HCT116 (cell line): ENCODE data around the gene AIF1.

Source experiments
- CTCF ChIP-seq, 3 experiments: fragments of 200-600 bp in 1 of 3; sonication (generic) in 1 of 3; IDR thresholded peaks in 2 of 3; conservative IDR thresholded peaks in 1 of 3; 2 replicates each; pipeline ENCODE4 v1.5.1; 2012 to 2017; ENCODE audit warnings: low read depth in 2 of 3, low read length in 2 of 3, antibody characterized with exemption in 1 of 3, borderline replicate concordance in 1 of 3, control low read depth in 1 of 3, mild to moderate bottlenecking in 1 of 3, mixed read lengths in 1 of 3, mixed run types in 1 of 3, moderate library complexity in 1 of 3; ENCODE audit not compliant: insufficient read depth in 1 of 3
- EZH2 ChIP-seq: fragments of 200-600 bp; sonication (generic); IDR thresholded peaks from 2 replicates; pipeline ENCODE4 v1.6.1; 2017; ENCODE audit warnings: antibody characterized with exemption, mixed run types
- POLR2A ChIP-seq: IDR thresholded peaks from 2 replicates; pipeline ENCODE4 v1.7.0; 2011; ENCODE audit warnings: borderline replicate concordance; ENCODE audit not compliant: insufficient read depth, insufficient read length; ENCODE audit errors: extremely low read depth
- POLR2AphosphoS5 ChIP-seq: IDR thresholded peaks from 2 replicates; pipeline ENCODE4 v1.6.1; 2011; ENCODE audit warnings: mild to moderate bottlenecking, low read depth, low read length, moderate library complexity
- RAD21 ChIP-seq: IDR thresholded peaks from 2 replicates; pipeline ENCODE4 v1.6.1; 2012; ENCODE audit warnings: low read depth, mild to moderate bottlenecking
- SP1 ChIP-seq: IDR thresholded peaks from 2 replicates; pipeline ENCODE4 v1.6.1; 2012; ENCODE audit warnings: low read depth
- SRF ChIP-seq: IDR thresholded peaks from 2 replicates; pipeline ENCODE4 v1.6.1; 2012; ENCODE audit warnings: low read depth
- TCF7L2 ChIP-seq: IDR thresholded peaks from 2 replicates; pipeline ENCODE4 v1.7.0; 2011; ENCODE audit warnings: borderline replicate concordance, inconsistent platforms; ENCODE audit not compliant: insufficient read depth, insufficient read length; ENCODE audit errors: extremely low read depth
- TF ChIP-seq, protein P1 (sequence below): IDR thresholded peaks from 2 replicates; pipeline ENCODE4 v1.6.1; 2012

GRCh38 chr6:31626952-31627351, 11.9 kb downstream of the AIF1 start:
- TF ChIP-seq EZH2 (no peak), CTCF (IDR thresholded peaks at IDR 0.05 in 2 of 3, conservative IDR thresholded peaks at IDR 0.05 in 1 of 3; ENCODE audit: borderline replicate concordance in 1 of 3, insufficient read depth in 1 of 3, low read depth in 2 of 3, low read length in 2 of 3) (no peak), TCF7L2 (no peak), SRF (no peak), POLR2A (no peak), RAD21 (no peak), SP1 (no peak), POLR2AphosphoS5 (no peak)
- TF ChIP-seq, protein P1, sequence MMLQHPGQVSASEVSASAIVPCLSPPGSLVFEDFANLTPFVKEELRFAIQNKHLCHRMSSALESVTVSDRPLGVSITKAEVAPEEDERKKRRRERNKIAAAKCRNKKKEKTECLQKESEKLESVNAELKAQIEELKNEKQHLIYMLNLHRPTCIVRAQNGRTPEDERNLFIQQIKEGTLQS: no peak
